ENCODE data around the gene EFCAB6. TPM values are rescaled to one million over a fixed set of nuclear protein-coding genes. Genes with fewer than 3 reads are reported as not detected.
A peak's percentile ranks its signal among the peaks of the same experiment; 100 is the strongest.

EFCAB6 gene
- total RNA-seq, result under 1 TPM; 0.56 to 0.71 TPM

- CTCF ChIA-PET, result interaction anchor here (0.6 kb wide), 2 partner anchors 10 to 71 kb away, joined by 3 read pairs; no protein-coding TSS in a partner anchor
- intact Hi-C loops (cut with DNase I, micrococcal nuclease), result loop anchor here in 1 of 2 experiments (1.0 to 10.0 kb wide), 4 partner anchors 111 to 813 kb away; partner anchors contain the start of genes PNPLA3, SAMM50 and TTLL12
- Mint-ChIP-seq H3K4me1 (peaks cover 23% of the 10 kb centered on the region), H3K4me3 (peak within 1 kb of the TSS; percentile 87), H3K27ac (peak within 1 kb of the TSS; percentile 90), H3K9me3 (ENCODE audit: low read depth) (no peaks in the 10 kb centered on the region), H3K27me3 (no peaks in the 10 kb centered on the region), H3K36me3 (ENCODE audit: low read depth) (peaks cover 11% of the 10 kb centered on the region)
- ATAC-seq, result peak; percentile 89
- POLR2A ChIA-PET, result no interaction called here
- DNase-seq, result peak; percentile 95
Measured at GRCh38 chr22:43812149-43812842, at the start of gene EFCAB6. Gene EFCAB6 (minus strand): TSS chr22:43812305. CDS start chr22:43782318, 29,987 bp downstream.

- H3K27ac Mint-ChIP-seq, result no peak overlapping the region
- H3K36me3 Mint-ChIP-seq (ENCODE audit: low read depth), result no peaks in the 10 kb centered on the region
- CTCF ChIA-PET, result no interaction called here
- H3K4me3 Mint-ChIP-seq, result peak overlapping the region; percentile 19
- POLR2A ChIA-PET, result no interaction called here
- H3K9me3 Mint-ChIP-seq (ENCODE audit: low read depth), result peaks cover 4% of the 10 kb centered on the region
- no peaks in the 10 kb centered on the region for H3K4me1 Mint-ChIP-seq
- H3K27me3 Mint-ChIP-seq, result peaks cover 62% of the 10 kb centered on the region
- ATAC-seq (no peak), DNase-seq (no peak)
- intact Hi-C loops (cut with DNase I, micrococcal nuclease), result no loop called here
Measured at GRCh38 chr22:43861529-43861928, 49.4 kb upstream of the EFCAB6 start.

- Mint-ChIP-seq H3K27me3 (peaks cover 59% of the 10 kb centered on the region), H3K4me3 (no peak overlapping the region), H3K4me1 (no peaks in the 10 kb centered on the region), H3K27ac (no peak overlapping the region), H3K9me3 (ENCODE audit: low read depth) (peaks cover 4% of the 10 kb centered on the region), H3K36me3 (ENCODE audit: low read depth) (no peaks in the 10 kb centered on the region)
- ATAC-seq (no peak), DNase-seq (no peak)
- intact Hi-C loops (cut with DNase I, micrococcal nuclease), result no loop called here
- POLR2A ChIA-PET, result no interaction called here
- CTCF ChIA-PET, result no interaction called here
Measured at GRCh38 chr22:43860831-43861230, 48.7 kb upstream of the EFCAB6 start.

GRCh38 chr22:43860126-43860525, 48.0 kb upstream of the EFCAB6 start:
- H3K27ac Mint-ChIP-seq, result no peak overlapping the region
- intact Hi-C loops (cut with DNase I, micrococcal nuclease), result no loop called here
- ChIA-PET POLR2A (no interaction called here), CTCF (no interaction called here)
- no peaks in the 10 kb centered on the region for H3K36me3 Mint-ChIP-seq (ENCODE audit: low read depth)
- H3K9me3 Mint-ChIP-seq (ENCODE audit: low read depth), result peaks cover 4% of the 10 kb centered on the region
- no peaks in the 10 kb centered on the region for H3K4me1 Mint-ChIP-seq
- ATAC-seq (no peak), DNase-seq (no peak)
- H3K4me3 Mint-ChIP-seq, result no peak overlapping the region
- H3K27me3 Mint-ChIP-seq, result peaks cover 57% of the 10 kb centered on the region

- H3K27me3 Mint-ChIP-seq, result peaks cover 55% of the 10 kb centered on the region
- intact Hi-C loops (cut with DNase I, micrococcal nuclease), result no loop called here
- ATAC-seq (no peak), DNase-seq (no peak)
- peaks cover 4% of the 10 kb centered on the region for H3K9me3 Mint-ChIP-seq (ENCODE audit: low read depth)
- POLR2A ChIA-PET, result no interaction called here
- H3K4me1 Mint-ChIP-seq, result no peaks in the 10 kb centered on the region
- H3K27ac Mint-ChIP-seq, result no peak overlapping the region
- H3K4me3 Mint-ChIP-seq, result no peak overlapping the region
- H3K36me3 Mint-ChIP-seq (ENCODE audit: low read depth), result no peaks in the 10 kb centered on the region
- CTCF ChIA-PET, result interaction anchor here (0.8 kb wide), 1 partner anchor 9 kb away, joined by 3 read pairs; no protein-coding TSS in a partner anchor
Measured at GRCh38 chr22:43859621-43860020, 47.5 kb upstream of the EFCAB6 start.

- POLR2A ChIA-PET, result no interaction called here
- H3K27me3 Mint-ChIP-seq, result peaks cover 53% of the 10 kb centered on the region
- no peak overlapping the region for H3K4me3 Mint-ChIP-seq
- ATAC-seq (no peak), DNase-seq (no peak)
- H3K27ac Mint-ChIP-seq, result no peak overlapping the region
- H3K9me3 Mint-ChIP-seq (ENCODE audit: low read depth), result peaks cover 4% of the 10 kb centered on the region
- CTCF ChIA-PET, result interaction anchor here (0.8 kb wide), 1 partner anchor 9 kb away, joined by 3 read pairs; no protein-coding TSS in a partner anchor
- H3K4me1 Mint-ChIP-seq, result no peaks in the 10 kb centered on the region
- no peaks in the 10 kb centered on the region for H3K36me3 Mint-ChIP-seq (ENCODE audit: low read depth)
- intact Hi-C loops (cut with DNase I, micrococcal nuclease), result no loop called here
Measured at GRCh38 chr22:43859176-43859575, 47.1 kb upstream of the EFCAB6 start.

- H3K27ac Mint-ChIP-seq, result no peak overlapping the region
- peaks cover 4% of the 10 kb centered on the region for H3K9me3 Mint-ChIP-seq (ENCODE audit: low read depth)
- H3K36me3 Mint-ChIP-seq (ENCODE audit: low read depth), result no peaks in the 10 kb centered on the region
- H3K27me3 Mint-ChIP-seq, result peaks cover 44% of the 10 kb centered on the region
- ChIA-PET CTCF (no interaction called here), POLR2A (no interaction called here)
- H3K4me1 Mint-ChIP-seq, result no peaks in the 10 kb centered on the region
- intact Hi-C loops (cut with DNase I, micrococcal nuclease), result no loop called here
- DNase-seq, result no peak
- no peak for ATAC-seq
- no peak overlapping the region for H3K4me3 Mint-ChIP-seq
Measured at GRCh38 chr22:43858156-43858895, 46.2 kb upstream of the EFCAB6 start.

- Mint-ChIP-seq H3K4me1 (no peaks in the 10 kb centered on the region), H3K9me3 (ENCODE audit: low read depth) (peaks cover 4% of the 10 kb centered on the region), H3K27ac (no peak overlapping the region), H3K4me3 (no peak overlapping the region), H3K36me3 (ENCODE audit: low read depth) (no peaks in the 10 kb centered on the region), H3K27me3 (peaks cover 43% of the 10 kb centered on the region)
- ChIA-PET CTCF (interaction anchor here (0.6 to 0.7 kb wide), 2 partner anchors 99 to 531 kb away, joined by 3 to 4 read pairs; no protein-coding TSS in a partner anchor), POLR2A (no interaction called here)
- no peak for ATAC-seq
- no peak for DNase-seq
- intact Hi-C loops (cut with DNase I, micrococcal nuclease), result no loop called here
Measured at GRCh38 chr22:43857367-43857766, 45.3 kb upstream of the EFCAB6 start.

- intact Hi-C loops (cut with DNase I, micrococcal nuclease), result no loop called here
- ATAC-seq, result no peak
- H3K4me3 Mint-ChIP-seq, result no peak overlapping the region
Measured at GRCh38 chr22:43855431-43855830, 43.3 kb upstream of the EFCAB6 start.

GRCh38 chr22:43854786-43855271, 42.7 kb upstream of the EFCAB6 start:
- no peak for DNase-seq
- Mint-ChIP-seq H3K9me3 (ENCODE audit: low read depth) (peaks cover 4% of the 10 kb centered on the region), H3K27ac (no peak overlapping the region), H3K4me3 (no peak overlapping the region), H3K36me3 (ENCODE audit: low read depth) (no peaks in the 10 kb centered on the region), H3K27me3 (peaks cover 33% of the 10 kb centered on the region), H3K4me1 (no peaks in the 10 kb centered on the region)
- ATAC-seq, result no peak
- CTCF ChIA-PET, result no interaction called here
- POLR2A ChIA-PET, result no interaction called here
- intact Hi-C loops (cut with DNase I, micrococcal nuclease), result no loop called here

More at GRCh38 chr22:43855431-43855830, 43.3 kb upstream of the EFCAB6 start:
- H3K27ac Mint-ChIP-seq, result no peak overlapping the region
- H3K36me3 Mint-ChIP-seq (ENCODE audit: low read depth), result no peaks in the 10 kb centered on the region
- CTCF ChIA-PET, result interaction anchor here (0.6 kb wide), 1 partner anchor 469 kb away, joined by 3 read pairs; no protein-coding TSS in a partner anchor
- peaks cover 4% of the 10 kb centered on the region for H3K9me3 Mint-ChIP-seq (ENCODE audit: low read depth)
- POLR2A ChIA-PET, result no interaction called here
- H3K4me1 Mint-ChIP-seq, result no peaks in the 10 kb centered on the region
- peaks cover 38% of the 10 kb centered on the region for H3K27me3 Mint-ChIP-seq
- DNase-seq, result no peak

GRCh38 chr22:43854121-43854785, 42.1 kb upstream of the EFCAB6 start:
- intact Hi-C loops (cut with DNase I, micrococcal nuclease), result no loop called here
- POLR2A ChIA-PET, result no interaction called here
- no peaks in the 10 kb centered on the region for H3K36me3 Mint-ChIP-seq (ENCODE audit: low read depth)
- H3K27me3 Mint-ChIP-seq, result peaks cover 27% of the 10 kb centered on the region
- no peak for ATAC-seq
- H3K4me3 Mint-ChIP-seq, result no peak overlapping the region
- CTCF ChIA-PET, result no interaction called here
- no peak for DNase-seq
- H3K4me1 Mint-ChIP-seq, result no peaks in the 10 kb centered on the region
- peaks cover 4% of the 10 kb centered on the region for H3K9me3 Mint-ChIP-seq (ENCODE audit: low read depth)
- H3K27ac Mint-ChIP-seq, result no peak overlapping the region

Data from activated CD4-positive, alpha-beta T cell treated with anti-CD3 and anti-CD28 coated beads for 36 hours (primary cell).